OCI-LY7 (cell line): ENCODE data around the gene NDUFA6.
"Not testable (repeated sequence)": the region's sequence is repeated elsewhere in the genome, so short reads cannot be mapped to it uniquely, and the experiment has no call there.

Experiments
- CTCF ChIP-seq: fragments of 200-600 bp; sonication (generic); conservative IDR thresholded peaks from 2 replicates; pipeline ENCODE4 v1.5.1; 2014; ENCODE audit warnings: mild to moderate bottlenecking, antibody characterized with exemption, low read length, moderate library complexity, mixed read lengths
- EZH2phosphoT487 ChIP-seq: fragments of 200-600 bp; sonication (generic); IDR thresholded peaks from 2 replicates; pipeline ENCODE4 v1.6.1; 2018; ENCODE audit warnings: low read depth, borderline replicate concordance, mild to moderate bottlenecking, mixed run types, antibody characterized with exemption, low read length, moderate library complexity, mixed read lengths

- TF ChIP-seq CTCF, EZH2phosphoT487: not testable (repeated sequence)
Measured at GRCh38 chr22:42139508-42139907, 48.9 kb upstream of the NDUFA6 start.
